SK-N-SH (cell line): Measurements from ENCODE around the gene SDK1.

Experiments
- CTCF ChIP-seq: fragments of 200-600 bp; sonication (generic); IDR thresholded peaks from 2 replicates; pipeline ENCODE4 v1.6.1; 2017; ENCODE audit warnings: antibody characterized with exemption, mild to moderate bottlenecking, moderate library complexity
- EZH2phosphoT487 ChIP-seq: fragments of 200-600 bp; sonication (generic); IDR thresholded peaks from 2 replicates; pipeline ENCODE4 v1.6.1; 2017; ENCODE audit warnings: low read depth, mixed run types, mild to moderate bottlenecking, antibody characterized with exemption, moderate library complexity, borderline replicate concordance
- JUND ChIP-seq: IDR thresholded peaks from 2 replicates; pipeline ENCODE4 v1.4.0; 2012
- RAD21 ChIP-seq: IDR thresholded peaks from 2 replicates; pipeline ENCODE4 v1.6.1; 2012; ENCODE audit warnings: mild to moderate bottlenecking, low read length
- REST ChIP-seq: IDR thresholded peaks from 2 replicates; pipeline ENCODE4 v1.6.1; 2012; ENCODE audit warnings: mild to moderate bottlenecking, low read depth, low read length, moderate library complexity
- RFX5 ChIP-seq: IDR thresholded peaks from 2 replicates; pipeline ENCODE4 v1.6.1; 2012; ENCODE audit warnings: mild to moderate bottlenecking, improper control_type of control experiment, low read length
- USF2 ChIP-seq: fragments of 150-350 bp; IDR thresholded peaks from 2 replicates; pipeline ENCODE4 v1.6.1; 2017; ENCODE audit warnings: antibody characterized with exemption, low read length, low read depth, borderline replicate concordance
- YY1 ChIP-seq: IDR thresholded peaks from 2 replicates; pipeline ENCODE4 v1.4.0; 2012; ENCODE audit warnings: low read depth, mild to moderate bottlenecking
- TF ChIP-seq, protein P1 (sequence below): fragments of 150-350 bp; IDR thresholded peaks from 2 replicates; pipeline ENCODE4 v1.6.1; 2016; ENCODE audit warnings: mild to moderate bottlenecking, low read depth, low read length
- TF ChIP-seq, protein P2 (sequence below): IDR thresholded peaks from 2 replicates; pipeline ENCODE4 v1.4.0; 2012; ENCODE audit warnings: low read depth

DNA sequence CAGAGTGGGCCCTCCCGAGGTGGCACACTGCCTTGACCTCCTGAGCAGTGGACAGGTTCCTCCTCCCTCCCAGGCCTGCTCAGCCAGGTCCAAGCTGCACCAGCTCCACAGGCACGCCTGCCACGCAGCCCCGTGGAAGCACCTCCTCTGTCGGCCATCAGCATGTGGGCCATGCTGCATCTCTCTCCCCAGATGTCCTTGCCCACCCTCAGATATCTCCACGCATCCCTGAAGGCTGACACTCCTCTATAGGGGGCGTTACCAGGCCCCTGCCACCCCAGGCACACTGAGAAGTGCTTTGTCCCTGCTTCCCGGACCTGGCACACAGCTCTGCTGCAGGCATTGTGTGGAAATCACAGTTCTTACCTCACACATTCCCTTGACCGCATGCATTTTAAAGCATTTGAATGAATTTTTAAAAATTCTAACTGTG is 598.5 kb downstream of the SDK1 start:
- TF ChIP-seq REST (no peak), EZH2phosphoT487 (no peak), CTCF (no peak), JUND (no peak), RFX5 (no peak), USF2 (no peak), YY1 (no peak), RAD21 (no peak)
- TF ChIP-seq, protein P1, sequence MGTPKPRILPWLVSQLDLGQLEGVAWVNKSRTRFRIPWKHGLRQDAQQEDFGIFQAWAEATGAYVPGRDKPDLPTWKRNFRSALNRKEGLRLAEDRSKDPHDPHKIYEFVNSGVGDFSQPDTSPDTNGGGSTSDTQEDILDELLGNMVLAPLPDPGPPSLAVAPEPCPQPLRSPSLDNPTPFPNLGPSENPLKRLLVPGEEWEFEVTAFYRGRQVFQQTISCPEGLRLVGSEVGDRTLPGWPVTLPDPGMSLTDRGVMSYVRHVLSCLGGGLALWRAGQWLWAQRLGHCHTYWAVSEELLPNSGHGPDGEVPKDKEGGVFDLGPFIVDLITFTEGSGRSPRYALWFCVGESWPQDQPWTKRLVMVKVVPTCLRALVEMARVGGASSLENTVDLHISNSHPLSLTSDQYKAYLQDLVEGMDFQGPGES, result no peak
- TF ChIP-seq, protein P2, sequence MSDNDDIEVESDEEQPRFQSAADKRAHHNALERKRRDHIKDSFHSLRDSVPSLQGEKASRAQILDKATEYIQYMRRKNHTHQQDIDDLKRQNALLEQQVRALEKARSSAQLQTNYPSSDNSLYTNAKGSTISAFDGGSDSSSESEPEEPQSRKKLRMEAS, result no peak
